Measurements from ENCODE around the gene CD300LD. TPM values are rescaled to one million over a fixed set of nuclear protein-coding genes. Genes with fewer than 3 reads are reported as not detected.

CD300LD gene
- total RNA-seq, 1 donor from 2014 or later, result not detected

DNA sequence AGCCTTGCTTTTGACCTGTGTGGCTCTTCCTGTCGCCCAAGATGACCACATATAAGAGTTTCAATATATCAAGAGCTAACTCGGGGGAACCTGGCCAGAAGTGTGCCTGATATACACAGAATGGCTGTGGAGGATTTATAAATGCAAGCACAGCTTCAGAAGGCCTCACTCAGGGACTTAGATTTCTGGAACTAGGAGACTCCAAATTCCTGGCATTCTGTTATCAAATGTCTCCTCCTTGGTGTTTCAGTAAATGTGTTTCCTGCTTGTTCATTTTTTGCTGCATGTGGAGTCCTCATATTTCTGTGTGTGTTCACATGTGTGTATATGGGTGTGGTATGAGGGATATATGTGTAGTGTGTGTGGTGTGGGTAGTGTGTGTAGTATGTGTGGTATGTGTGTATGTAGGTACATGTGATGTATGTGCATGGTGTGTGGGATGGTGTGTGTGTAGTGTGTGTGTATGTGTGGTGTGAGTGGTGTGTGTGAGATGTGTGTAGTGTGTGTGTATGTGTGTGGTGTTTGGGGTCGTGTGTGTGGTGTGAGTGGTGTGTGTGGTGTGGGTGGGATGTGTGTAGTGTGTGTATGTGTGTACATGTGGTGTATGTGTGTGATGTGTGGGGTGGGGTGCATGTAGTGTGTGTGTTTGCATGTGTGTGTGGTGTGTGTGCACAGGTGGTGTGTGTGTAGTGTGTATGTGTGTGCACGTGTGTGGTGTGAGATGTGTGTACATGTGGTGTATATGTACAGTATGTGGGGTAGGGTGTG is 23.8 kb downstream of the CD300LD start:
- no peaks in the 10 kb centered on the region for H3K27me3 ChIP-seq (ENCODE audit: control insufficient read depth, insufficient read depth, low read length)
- no peak for FAIRE-seq
- TF ChIP-seq, protein P1, sequence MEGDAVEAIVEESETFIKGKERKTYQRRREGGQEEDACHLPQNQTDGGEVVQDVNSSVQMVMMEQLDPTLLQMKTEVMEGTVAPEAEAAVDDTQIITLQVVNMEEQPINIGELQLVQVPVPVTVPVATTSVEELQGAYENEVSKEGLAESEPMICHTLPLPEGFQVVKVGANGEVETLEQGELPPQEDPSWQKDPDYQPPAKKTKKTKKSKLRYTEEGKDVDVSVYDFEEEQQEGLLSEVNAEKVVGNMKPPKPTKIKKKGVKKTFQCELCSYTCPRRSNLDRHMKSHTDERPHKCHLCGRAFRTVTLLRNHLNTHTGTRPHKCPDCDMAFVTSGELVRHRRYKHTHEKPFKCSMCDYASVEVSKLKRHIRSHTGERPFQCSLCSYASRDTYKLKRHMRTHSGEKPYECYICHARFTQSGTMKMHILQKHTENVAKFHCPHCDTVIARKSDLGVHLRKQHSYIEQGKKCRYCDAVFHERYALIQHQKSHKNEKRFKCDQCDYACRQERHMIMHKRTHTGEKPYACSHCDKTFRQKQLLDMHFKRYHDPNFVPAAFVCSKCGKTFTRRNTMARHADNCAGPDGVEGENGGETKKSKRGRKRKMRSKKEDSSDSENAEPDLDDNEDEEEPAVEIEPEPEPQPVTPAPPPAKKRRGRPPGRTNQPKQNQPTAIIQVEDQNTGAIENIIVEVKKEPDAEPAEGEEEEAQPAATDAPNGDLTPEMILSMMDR (IDR thresholded peaks at IDR 0.05; ENCODE audit: insufficient read depth, low read length, severe bottlenecking), result no peak
- no peak overlapping the region for H3K4me3 ChIP-seq (ENCODE audit: low read depth, low read length)
- DNase-seq (ENCODE audit: low read depth), result no peak
- H3K36me3 ChIP-seq (ENCODE audit: control insufficient read depth, insufficient read depth, low read length), result no peaks in the 10 kb centered on the region

DNA sequence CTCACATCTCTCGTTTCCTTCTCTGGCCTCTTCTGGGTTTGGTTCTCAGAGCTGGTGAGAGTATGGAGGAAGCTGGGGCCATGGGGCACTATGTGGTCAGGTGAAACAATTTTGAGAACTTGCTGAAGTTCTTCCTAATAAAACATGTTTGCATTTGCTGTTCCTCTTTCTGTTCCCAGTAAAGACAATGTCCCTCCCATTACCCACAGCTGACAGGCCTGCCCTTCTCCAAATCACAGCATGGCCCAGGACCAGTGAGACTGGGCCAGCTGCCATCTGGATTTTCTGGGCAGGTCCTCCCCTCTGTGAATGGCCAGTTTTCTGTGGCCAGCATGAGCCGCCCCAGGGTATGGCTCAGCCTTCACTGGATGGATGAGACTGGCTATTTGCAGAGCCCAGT is 24.7 kb downstream of the CD300LD start, which contains the start of gene CD300H:
TSS of gene CD300H (minus strand) at position 113 of the 400 bp plus-strand sequence.
- Histone ChIP-seq H3K4me3 (ENCODE audit: low read depth, low read length) (no peak within 1 kb of the TSS), H3K27me3 (ENCODE audit: control insufficient read depth, insufficient read depth, low read length) (no peaks in the 10 kb centered on the region), H3K36me3 (ENCODE audit: control insufficient read depth, insufficient read depth, low read length) (no peaks in the 10 kb centered on the region)
- TF ChIP-seq, protein P1 (IDR thresholded peaks at IDR 0.05; ENCODE audit: insufficient read depth, low read length, severe bottlenecking), result no peak
- FAIRE-seq (no peak), DNase-seq (ENCODE audit: low read depth) (no peak)

DNA sequence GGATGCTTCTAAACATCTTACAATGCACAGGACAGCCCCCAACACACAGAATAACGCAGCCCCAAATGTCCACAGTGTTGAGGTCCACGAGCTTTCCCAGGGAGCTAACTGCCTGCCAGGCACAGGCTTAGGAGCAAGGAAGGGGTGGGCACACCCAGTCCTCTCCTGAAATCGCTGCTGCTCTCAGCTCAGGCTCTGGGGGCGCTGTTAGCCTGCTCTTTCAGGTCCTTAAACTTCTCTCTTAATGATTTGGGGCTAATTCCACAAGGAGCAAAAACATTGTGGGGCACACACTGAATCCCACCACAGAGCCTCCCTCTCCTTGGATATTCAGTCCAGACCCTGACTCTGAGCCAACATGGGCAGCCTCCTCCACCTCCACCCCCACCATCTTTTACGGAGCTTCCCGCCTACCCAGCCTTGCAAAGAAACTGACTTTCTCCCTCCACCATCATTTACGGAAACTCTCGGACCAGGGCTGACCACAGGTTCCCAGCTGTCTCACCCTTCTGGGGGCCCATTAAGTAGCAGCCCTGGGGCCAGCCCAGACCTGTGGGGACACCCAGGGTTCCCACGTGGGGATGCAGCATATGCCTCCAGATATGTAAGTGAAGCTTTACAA is 25.8 kb downstream of the CD300LD start:
- DNase-seq (ENCODE audit: low read depth) (peak; percentile 40), FAIRE-seq (no peak)
- H3K4me3 ChIP-seq (ENCODE audit: low read depth, low read length), result no peak overlapping the region

DNA sequence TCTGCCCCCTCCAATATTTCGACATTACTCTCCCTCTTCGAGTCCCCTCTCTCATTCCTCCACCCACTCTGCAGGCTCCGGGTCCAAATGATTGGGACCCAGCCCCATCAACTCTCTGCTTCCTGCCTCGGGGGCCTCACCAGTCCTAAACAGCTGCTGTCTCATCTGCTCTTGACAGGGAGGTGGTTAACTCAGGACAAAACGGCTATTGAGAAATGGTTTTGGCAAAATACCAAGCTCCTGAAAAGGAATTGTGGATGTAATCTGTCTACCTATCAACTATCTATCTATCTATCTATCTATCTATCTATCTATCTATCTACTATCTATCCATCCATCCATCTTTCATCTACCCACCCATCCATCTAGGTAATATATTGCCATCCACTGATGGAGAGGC is 27.0 kb downstream of the CD300LD start:
- FAIRE-seq (no peak), DNase-seq (ENCODE audit: low read depth) (no peak)
- H3K27me3 ChIP-seq (ENCODE audit: control insufficient read depth, insufficient read depth, low read length), result no peaks in the 10 kb centered on the region
- TF ChIP-seq, protein P1 (IDR thresholded peaks at IDR 0.05; ENCODE audit: insufficient read depth, low read length, severe bottlenecking), result no peak
- H3K36me3 ChIP-seq (ENCODE audit: control insufficient read depth, insufficient read depth, low read length), result no peaks in the 10 kb centered on the region
- H3K4me3 ChIP-seq (ENCODE audit: low read depth, low read length), result no peak overlapping the region

More for the DNA sequence above, 25.8 kb downstream of the CD300LD start:
- TF ChIP-seq, protein P1 (IDR thresholded peaks at IDR 0.05; ENCODE audit: insufficient read depth, low read length, severe bottlenecking), result peak; percentile 71
- Histone ChIP-seq H3K27me3 (ENCODE audit: control insufficient read depth, insufficient read depth, low read length) (no peaks in the 10 kb centered on the region), H3K36me3 (ENCODE audit: control insufficient read depth, insufficient read depth, low read length) (no peaks in the 10 kb centered on the region)

DNA sequence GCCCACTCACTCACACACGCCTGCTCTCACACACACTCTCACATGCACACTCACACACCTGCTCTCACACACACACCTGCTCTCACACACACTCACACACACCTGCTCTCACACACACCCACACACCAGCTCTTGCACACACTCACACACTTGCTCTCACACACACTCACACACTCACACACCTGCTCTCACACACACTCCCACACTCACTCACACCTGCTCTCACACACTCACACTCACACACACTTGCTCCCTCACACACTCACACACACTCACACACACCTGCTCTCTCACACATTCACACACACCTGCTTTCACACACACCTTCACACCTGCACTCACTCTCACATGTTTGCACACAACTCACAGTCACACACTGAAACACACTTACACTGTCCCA is 28.7 kb downstream of the CD300LD start:
- Histone ChIP-seq H3K4me3 (ENCODE audit: low read depth, low read length) (no peak overlapping the region), H3K27me3 (ENCODE audit: control insufficient read depth, insufficient read depth, low read length) (no peaks in the 10 kb centered on the region), H3K36me3 (ENCODE audit: control insufficient read depth, insufficient read depth, low read length) (no peaks in the 10 kb centered on the region)
- no peak for DNase-seq (ENCODE audit: low read depth)
- TF ChIP-seq, protein P1 (IDR thresholded peaks at IDR 0.05; ENCODE audit: insufficient read depth, low read length, severe bottlenecking), result no peak
- no peak for FAIRE-seq
